ENCODE measurements around the gene SLC35B4. TPM values are rescaled to one million over a fixed set of nuclear protein-coding genes. Genes with fewer than 3 reads are reported as not detected.

SLC35B4 gene, protein sequence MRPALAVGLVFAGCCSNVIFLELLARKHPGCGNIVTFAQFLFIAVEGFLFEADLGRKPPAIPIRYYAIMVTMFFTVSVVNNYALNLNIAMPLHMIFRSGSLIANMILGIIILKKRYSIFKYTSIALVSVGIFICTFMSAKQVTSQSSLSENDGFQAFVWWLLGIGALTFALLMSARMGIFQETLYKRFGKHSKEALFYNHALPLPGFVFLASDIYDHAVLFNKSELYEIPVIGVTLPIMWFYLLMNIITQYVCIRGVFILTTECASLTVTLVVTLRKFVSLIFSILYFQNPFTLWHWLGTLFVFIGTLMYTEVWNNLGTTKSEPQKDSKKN
- 23.0 and 27.6 TPM in 2 replicates for total RNA-seq

DNA sequence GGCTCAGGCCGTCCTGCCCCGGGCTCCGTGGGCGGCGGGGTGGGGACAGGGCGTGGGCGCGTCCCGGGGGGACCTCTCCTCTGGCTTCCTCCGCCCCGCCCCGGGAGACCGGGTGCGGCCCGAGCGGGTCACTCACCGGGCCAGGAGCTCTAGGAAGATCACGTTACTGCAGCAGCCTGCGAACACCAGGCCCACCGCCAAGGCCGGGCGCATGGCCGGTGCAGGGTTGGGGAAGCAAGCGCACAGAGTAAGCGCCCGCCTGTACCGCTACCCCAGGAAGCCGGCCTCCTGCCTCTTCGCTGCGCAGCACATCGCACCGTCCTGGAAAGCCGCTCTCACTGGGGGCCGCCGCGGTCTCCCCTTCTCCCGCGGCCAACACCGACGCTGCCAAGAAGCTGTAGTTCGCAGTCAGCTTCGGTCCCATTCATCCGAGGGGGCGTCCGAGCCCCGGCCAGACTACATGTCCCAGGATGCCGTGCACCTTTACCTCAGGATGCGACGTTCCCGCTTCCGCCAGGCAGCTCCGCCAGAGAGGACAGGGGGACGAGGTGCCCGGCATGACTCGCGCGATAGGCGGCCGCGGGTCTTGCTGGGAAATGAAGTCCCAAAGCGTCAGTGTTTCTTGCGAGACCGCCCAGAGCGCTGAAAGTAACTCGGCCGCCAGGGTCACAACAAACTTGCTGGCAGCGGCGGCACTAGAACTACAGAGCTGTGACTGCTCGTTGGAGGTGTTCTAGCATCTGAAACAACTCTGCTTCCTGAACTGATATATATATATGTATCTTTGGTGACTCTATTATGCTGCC lies at the start of gene SLC35B4:
Gene SLC35B4, minus strand, starts transcription at position 392 of the 806 bp plus-strand sequence. Its CDS starts 179 bp downstream, at position 213.
- peak within 1 kb of the TSS; percentile 93 for H3K4me3 Mint-ChIP-seq
- H3K9me3 Mint-ChIP-seq: no peaks in the 10 kb centered on the region
- no peaks in the 10 kb centered on the region for H3K36me3 Mint-ChIP-seq (ENCODE audit: low read depth)
- intact Hi-C loops (cut with micrococcal nuclease): loop anchor here (1.0 to 10.0 kb wide), 9 partner anchors 41 to 1666 kb away; partner anchors contain the start of genes AGBL3, AKR1B1, CHCHD3 and EXOC4
- H3K27me3 Mint-ChIP-seq: peaks cover 5% of the 10 kb centered on the region
- peaks cover 21% of the 10 kb centered on the region for H3K4me1 Mint-ChIP-seq
- DNase-seq: peak; percentile 98
- peak within 1 kb of the TSS; percentile 92 for H3K27ac Mint-ChIP-seq

DNA sequence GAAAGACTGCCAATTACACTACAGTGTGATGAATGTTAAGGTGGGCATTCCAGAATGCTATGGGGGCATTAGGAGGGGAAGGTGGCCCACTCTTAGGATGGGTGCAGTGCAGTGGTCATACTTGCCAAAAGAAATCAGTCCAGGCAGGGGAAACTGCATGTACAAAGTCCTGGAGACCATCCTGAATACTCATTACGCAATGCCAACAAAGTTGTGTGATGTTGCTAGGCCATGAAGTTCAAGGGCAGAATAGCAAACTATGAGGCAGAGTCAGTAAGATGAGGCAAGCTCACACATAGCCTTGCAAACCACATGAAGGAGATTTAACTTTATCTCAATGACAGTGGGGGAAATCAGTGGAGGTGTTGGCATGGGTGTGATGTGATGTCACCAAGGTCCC lies 49.8 kb upstream of the SLC35B4 start:
- no peak overlapping the region for H3K27ac Mint-ChIP-seq
- intact Hi-C loops (cut with micrococcal nuclease): no loop called here
- peaks cover 14% of the 10 kb centered on the region for H3K27me3 Mint-ChIP-seq
- DNase-seq: no peak
- no peak overlapping the region for H3K4me3 Mint-ChIP-seq
- H3K4me1 Mint-ChIP-seq: no peaks in the 10 kb centered on the region
- H3K36me3 Mint-ChIP-seq (ENCODE audit: low read depth): no peaks in the 10 kb centered on the region
- H3K9me3 Mint-ChIP-seq: no peaks in the 10 kb centered on the region

DNA sequence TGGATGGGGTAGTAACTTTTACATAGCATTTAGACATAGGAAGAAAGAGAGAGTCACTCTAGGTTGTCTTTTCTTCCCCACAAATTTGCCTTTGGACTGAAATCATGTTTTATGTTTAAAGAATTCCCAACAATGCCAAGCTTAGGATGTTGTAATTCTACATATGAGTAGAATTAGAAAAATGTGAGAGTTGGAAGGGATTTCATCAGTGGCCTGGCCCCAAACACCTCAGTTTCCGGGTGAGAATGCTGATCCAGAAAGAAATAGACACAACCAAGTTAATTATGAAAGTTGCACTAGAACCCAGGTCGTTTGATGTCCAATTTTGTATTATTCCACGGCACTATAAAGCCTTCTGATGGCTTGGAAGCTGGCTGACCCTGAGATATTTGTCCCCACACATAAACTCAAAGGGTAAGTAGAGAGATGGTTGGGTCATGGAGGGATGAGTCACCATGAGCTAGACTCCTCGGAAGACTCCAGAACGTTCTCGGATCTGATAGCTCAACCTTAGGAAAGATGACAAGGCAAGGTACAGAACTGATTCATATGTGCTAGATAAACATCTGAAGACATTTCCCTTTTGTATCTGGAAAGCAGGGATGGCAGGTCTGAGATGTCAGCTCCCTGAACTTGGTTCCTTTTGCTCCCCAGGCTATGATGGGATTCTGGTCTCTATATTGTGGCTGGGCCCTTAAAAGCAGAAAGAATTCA lies 48.8 kb upstream of the SLC35B4 start:
- DNase-seq: no peak
- intact Hi-C loops (cut with micrococcal nuclease): no loop called here
- no peaks in the 10 kb centered on the region for H3K4me1 Mint-ChIP-seq
- no peaks in the 10 kb centered on the region for H3K9me3 Mint-ChIP-seq
- H3K36me3 Mint-ChIP-seq (ENCODE audit: low read depth): no peaks in the 10 kb centered on the region
- no peak overlapping the region for H3K4me3 Mint-ChIP-seq
- peaks cover 15% of the 10 kb centered on the region for H3K27me3 Mint-ChIP-seq
- no peak overlapping the region for H3K27ac Mint-ChIP-seq

DNA sequence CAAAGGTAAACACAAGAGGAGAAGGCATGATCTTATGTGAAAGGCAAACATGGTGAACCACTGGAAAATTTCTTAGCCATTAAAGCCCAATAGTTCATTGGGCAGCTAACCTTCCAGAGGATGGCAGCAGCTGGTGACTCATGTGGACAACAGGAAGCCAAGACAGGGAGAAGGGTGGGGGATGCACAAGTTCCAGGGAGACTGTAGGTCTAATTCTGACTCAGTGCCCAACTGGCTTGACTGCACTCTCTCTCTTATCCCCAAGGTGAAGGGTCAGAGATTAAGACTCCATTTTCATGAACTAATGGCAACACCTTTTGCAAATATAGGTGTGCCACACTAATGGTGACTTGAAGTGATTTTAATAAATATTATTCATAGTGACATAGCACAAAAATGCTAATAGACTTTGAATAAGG lies 47.9 kb upstream of the SLC35B4 start:
- Mint-ChIP-seq H3K4me3 (no peak overlapping the region), H3K4me1 (no peaks in the 10 kb centered on the region), H3K27ac (no peak overlapping the region), H3K9me3 (no peaks in the 10 kb centered on the region), H3K27me3 (peaks cover 13% of the 10 kb centered on the region), H3K36me3 (ENCODE audit: low read depth) (no peaks in the 10 kb centered on the region)
- intact Hi-C loops (cut with micrococcal nuclease): no loop called here
- no peak for DNase-seq

DNA sequence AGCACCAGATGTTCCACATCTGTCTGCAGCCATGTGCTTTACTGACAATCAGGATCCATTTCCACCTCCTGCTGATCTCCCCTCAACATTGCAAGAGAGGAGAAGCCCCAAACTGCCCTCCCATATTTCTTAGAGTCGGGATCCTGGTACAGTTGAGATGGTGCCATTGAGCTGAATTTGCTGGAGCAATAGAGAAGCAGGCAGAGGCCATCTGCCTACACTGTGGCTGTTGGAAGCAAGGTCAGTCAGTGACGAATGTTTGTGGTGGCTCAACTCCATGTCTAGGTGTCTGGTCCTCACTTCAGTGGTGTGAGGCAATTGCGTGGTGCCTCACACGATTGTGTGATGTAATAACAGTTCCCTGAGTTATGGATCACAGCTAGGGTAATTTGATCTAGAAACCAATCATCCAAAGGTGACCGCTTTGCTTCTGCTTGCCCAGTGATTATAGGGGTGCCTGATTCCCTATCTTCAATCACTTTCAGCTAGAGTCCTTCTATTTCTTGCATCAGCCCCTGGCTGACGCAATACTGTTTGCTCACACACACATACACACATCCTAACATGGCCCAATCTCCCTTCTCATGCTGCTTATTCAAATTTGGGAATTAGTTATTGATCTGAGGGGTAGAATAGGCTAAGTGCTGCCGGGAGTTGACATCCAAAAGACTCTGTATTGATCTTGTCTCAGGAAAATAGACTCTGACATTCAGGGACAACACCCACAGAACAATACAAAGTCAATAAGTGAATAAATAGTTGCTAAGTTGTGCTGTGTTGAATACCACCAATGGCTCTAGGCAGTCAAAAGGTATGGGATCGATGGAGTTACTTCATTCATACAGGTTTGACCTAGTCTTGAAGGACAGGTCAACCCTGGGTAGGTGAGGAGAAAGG lies 46.1 kb upstream of the SLC35B4 start:
- Mint-ChIP-seq H3K27ac (no peak overlapping the region), H3K4me1 (peaks cover 2% of the 10 kb centered on the region), H3K9me3 (no peaks in the 10 kb centered on the region), H3K27me3 (peaks cover 7% of the 10 kb centered on the region), H3K36me3 (ENCODE audit: low read depth) (no peaks in the 10 kb centered on the region), H3K4me3 (no peak overlapping the region)
- intact Hi-C loops (cut with micrococcal nuclease): no loop called here
- no peak for DNase-seq

DNA sequence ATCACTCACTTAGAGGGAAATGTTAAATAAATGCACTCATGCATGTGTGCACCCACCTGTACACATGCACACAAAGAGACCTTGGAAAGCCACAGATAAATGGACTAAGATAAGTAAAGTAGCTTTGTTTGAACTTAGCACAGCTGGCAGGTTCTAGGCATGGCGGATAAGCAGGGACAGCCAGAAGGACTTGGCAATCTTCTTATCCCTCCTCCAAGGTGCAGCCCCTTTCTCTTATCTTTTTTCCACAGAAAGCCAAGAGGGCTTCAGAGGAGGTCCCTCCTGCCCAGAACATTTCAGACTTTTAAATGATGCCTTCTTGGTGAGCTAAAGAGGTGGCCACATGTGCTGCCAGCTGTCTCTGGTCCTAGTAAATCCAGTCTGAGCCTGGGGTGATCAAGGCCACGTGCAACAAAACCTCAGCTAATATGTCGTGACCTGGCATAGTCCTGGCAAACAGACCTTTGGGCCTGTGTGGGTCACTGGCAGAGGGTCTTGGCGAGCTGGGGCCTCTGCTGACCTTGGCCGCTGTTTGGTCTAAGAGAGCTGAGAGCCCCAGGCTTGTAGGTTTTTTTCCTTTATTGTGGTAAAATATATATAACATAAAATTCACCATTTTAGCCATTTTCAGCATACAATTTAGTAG lies 43.2 kb upstream of the SLC35B4 start:
- H3K27ac Mint-ChIP-seq: no peak overlapping the region
- peaks cover 2% of the 10 kb centered on the region for H3K4me1 Mint-ChIP-seq
- intact Hi-C loops (cut with micrococcal nuclease): loop anchor here (5.0 kb wide), 1 partner anchor 43 kb away; the partner anchor contains the start of gene SLC35B4
- no peak for DNase-seq
- H3K36me3 Mint-ChIP-seq (ENCODE audit: low read depth): no peaks in the 10 kb centered on the region
- no peak overlapping the region for H3K4me3 Mint-ChIP-seq
- no peaks in the 10 kb centered on the region for H3K9me3 Mint-ChIP-seq
- H3K27me3 Mint-ChIP-seq: peaks cover 7% of the 10 kb centered on the region

DNA sequence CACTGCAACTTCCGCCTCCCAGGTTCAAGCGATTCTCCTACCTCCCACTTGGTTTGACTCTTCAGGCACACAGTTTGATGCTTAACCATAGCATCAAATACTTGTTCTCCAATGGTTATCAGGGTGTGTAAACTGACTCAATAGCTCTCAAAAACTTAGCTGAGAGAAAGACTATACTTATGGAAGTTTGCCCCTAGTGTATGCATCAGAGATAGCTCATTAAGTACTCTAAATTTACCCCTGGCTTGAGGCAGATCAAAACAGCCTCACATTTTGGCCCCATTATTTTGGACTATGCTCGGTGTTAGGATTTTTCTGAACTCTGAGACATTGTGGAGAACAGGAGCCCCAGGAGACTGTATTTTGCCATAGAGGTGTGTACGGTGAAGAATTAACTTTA lies 40.8 kb upstream of the SLC35B4 start:
- H3K4me3 Mint-ChIP-seq: no peak overlapping the region
- no peak for DNase-seq
- H3K36me3 Mint-ChIP-seq (ENCODE audit: low read depth): no peaks in the 10 kb centered on the region
- intact Hi-C loops (cut with micrococcal nuclease): loop anchor here (5.0 kb wide), 1 partner anchor 40 kb away; the partner anchor contains the start of gene SLC35B4
- peaks cover 2% of the 10 kb centered on the region for H3K4me1 Mint-ChIP-seq
- no peaks in the 10 kb centered on the region for H3K9me3 Mint-ChIP-seq
- H3K27ac Mint-ChIP-seq: no peak overlapping the region
- peaks cover 3% of the 10 kb centered on the region for H3K27me3 Mint-ChIP-seq

DNA sequence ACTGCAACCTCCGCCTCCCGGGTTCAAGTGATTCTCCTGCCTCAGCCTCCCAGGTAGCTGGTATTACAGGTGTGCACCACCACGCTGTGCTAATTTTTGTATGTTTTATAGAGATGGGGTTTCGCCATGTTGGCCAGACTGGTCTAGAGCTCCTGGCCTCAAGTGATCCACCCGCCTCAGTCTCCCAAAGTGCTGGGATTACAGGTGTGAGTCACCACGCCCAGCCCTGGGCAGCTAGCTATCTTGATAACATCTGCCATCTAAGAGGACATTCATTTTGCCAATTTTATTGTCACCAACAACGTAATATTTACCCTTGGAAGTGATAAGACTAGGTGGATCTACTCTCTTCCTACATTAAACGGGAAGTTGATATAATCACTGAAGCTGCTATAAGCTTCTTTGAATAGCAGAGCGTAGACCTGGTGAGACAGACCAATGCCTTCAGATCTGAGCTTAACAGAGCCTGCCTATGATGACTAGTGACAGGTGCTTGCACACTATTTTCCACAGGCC lies 39.7 kb upstream of the SLC35B4 start:
- Mint-ChIP-seq H3K4me1 (peaks cover 2% of the 10 kb centered on the region), H3K9me3 (no peaks in the 10 kb centered on the region), H3K36me3 (ENCODE audit: low read depth) (no peaks in the 10 kb centered on the region), H3K27ac (no peak overlapping the region), H3K27me3 (peaks cover 3% of the 10 kb centered on the region), H3K4me3 (no peak overlapping the region)
- DNase-seq: no peak
- intact Hi-C loops (cut with micrococcal nuclease): loop anchor here (5.0 kb wide), 1 partner anchor 39 kb away; the partner anchor contains the start of gene SLC35B4

DNA sequence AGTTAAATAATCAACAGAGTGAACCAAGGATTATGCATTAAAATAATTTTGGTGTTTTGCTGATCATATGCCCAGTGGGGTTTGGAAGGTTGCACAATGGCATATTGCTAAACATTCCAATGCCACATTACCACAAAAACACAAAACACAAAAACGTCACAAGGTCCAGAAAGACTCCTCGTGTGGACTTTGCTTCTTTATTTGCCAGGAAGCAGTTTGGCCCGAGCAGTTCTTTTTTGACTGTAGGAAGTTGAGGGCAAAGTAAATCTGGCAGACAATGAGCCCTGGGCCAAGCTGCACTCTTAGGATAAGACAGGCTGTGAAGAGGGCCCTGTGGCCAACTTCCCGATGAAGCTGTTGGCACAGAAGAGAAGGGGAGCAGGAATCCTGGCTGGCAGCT lies 39.2 kb upstream of the SLC35B4 start:
- H3K4me1 Mint-ChIP-seq: peaks cover 2% of the 10 kb centered on the region
- intact Hi-C loops (cut with micrococcal nuclease): loop anchor here (5.0 kb wide), 1 partner anchor 39 kb away; the partner anchor contains the start of gene SLC35B4
- DNase-seq: no peak
- no peak overlapping the region for H3K27ac Mint-ChIP-seq
- no peaks in the 10 kb centered on the region for H3K36me3 Mint-ChIP-seq (ENCODE audit: low read depth)
- peaks cover 3% of the 10 kb centered on the region for H3K27me3 Mint-ChIP-seq
- H3K4me3 Mint-ChIP-seq: no peak overlapping the region
- no peaks in the 10 kb centered on the region for H3K9me3 Mint-ChIP-seq

DNA sequence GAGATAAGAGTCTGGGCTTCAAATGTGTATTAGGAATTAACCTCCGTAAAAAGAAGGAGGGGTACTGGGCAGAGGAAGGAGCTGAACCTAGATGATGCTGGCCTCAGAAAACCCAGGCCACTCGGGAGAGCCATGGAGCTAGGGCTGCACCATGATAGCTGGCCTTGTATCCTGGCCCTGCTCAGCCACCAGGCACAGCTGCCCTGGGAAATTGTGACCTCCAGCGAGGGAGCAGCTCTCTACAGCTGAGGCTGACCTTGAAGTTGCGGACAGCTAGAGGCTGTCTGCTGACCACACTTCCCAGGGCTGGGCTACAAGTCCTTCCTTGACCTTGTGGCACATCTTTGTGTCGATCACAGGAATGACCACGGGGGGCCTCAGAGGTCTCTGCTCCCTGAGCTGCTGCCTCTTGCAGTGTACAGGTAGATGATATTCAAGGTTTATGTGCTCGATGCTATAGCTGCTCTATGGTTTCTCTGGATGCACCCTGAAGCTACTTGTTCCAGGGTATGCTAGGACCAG lies 38.3 kb upstream of the SLC35B4 start:
- Mint-ChIP-seq H3K27me3 (no peaks in the 10 kb centered on the region), H3K4me1 (peaks cover 2% of the 10 kb centered on the region), H3K4me3 (no peak overlapping the region), H3K36me3 (ENCODE audit: low read depth) (no peaks in the 10 kb centered on the region), H3K27ac (no peak overlapping the region), H3K9me3 (no peaks in the 10 kb centered on the region)
- DNase-seq: no peak
- intact Hi-C loops (cut with micrococcal nuclease): loop anchor here (5.0 kb wide), 1 partner anchor 38 kb away; the partner anchor contains the start of gene SLC35B4

DNA sequence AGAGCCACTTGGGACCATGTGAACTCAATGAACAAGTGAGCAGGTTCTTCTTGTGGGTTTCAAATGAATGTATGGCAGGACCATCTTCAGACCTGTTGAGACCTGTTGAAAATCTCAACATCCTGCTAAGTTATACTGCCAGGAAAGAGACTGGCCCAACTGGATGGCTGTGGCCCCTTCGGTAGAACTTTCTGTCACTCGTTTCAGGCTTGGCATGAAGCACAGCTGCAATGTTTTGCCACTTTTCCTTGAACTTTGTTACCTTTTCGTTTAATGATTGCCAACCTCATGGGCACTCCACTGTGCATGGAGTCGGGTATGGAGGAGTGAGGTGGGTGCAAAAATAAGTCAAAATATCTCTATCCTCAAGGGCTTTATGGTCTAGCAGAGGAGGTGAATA lies 36.7 kb upstream of the SLC35B4 start:
- Mint-ChIP-seq H3K27me3 (no peaks in the 10 kb centered on the region), H3K27ac (no peak overlapping the region), H3K4me1 (peaks cover 2% of the 10 kb centered on the region), H3K4me3 (no peak overlapping the region), H3K36me3 (ENCODE audit: low read depth) (no peaks in the 10 kb centered on the region), H3K9me3 (peaks cover 4% of the 10 kb centered on the region)
- intact Hi-C loops (cut with micrococcal nuclease): no loop called here
- DNase-seq: no peak

DNA sequence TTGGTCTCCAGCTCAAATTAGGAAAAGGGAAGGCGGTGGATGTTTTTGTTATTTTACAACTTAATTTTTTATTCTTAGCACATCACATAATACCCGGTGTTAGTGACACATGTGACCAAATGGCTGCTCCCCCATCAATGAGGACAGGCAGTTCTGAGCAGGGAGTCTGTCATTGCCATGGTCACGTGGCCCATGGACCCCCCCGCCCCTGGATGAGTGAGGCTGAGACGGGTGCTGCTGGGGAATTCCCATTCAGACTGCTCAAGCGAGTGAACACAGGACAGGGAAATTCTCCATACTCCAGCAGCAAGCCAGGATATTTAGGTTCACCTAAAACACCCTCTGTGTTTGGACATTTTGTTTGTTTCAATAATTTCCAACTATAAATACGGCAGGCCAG lies 34.7 kb upstream of the SLC35B4 start:
- peaks cover 4% of the 10 kb centered on the region for H3K4me1 Mint-ChIP-seq
- no peak overlapping the region for H3K4me3 Mint-ChIP-seq
- no peak overlapping the region for H3K27ac Mint-ChIP-seq
- no peaks in the 10 kb centered on the region for H3K27me3 Mint-ChIP-seq
- no peak for DNase-seq
- H3K36me3 Mint-ChIP-seq (ENCODE audit: low read depth): no peaks in the 10 kb centered on the region
- intact Hi-C loops (cut with micrococcal nuclease): no loop called here
- peaks cover 4% of the 10 kb centered on the region for H3K9me3 Mint-ChIP-seq

Data from activated CD4-positive, alpha-beta T cell treated with anti-CD3 and anti-CD28 coated beads, Interleukin-2, amount 10 ng/mL, durations not matched to agents 24 days and 14 days (primary cell).